ENCODE results near the gene HPCAL1.

- TF ChIP-seq, protein P1, sequence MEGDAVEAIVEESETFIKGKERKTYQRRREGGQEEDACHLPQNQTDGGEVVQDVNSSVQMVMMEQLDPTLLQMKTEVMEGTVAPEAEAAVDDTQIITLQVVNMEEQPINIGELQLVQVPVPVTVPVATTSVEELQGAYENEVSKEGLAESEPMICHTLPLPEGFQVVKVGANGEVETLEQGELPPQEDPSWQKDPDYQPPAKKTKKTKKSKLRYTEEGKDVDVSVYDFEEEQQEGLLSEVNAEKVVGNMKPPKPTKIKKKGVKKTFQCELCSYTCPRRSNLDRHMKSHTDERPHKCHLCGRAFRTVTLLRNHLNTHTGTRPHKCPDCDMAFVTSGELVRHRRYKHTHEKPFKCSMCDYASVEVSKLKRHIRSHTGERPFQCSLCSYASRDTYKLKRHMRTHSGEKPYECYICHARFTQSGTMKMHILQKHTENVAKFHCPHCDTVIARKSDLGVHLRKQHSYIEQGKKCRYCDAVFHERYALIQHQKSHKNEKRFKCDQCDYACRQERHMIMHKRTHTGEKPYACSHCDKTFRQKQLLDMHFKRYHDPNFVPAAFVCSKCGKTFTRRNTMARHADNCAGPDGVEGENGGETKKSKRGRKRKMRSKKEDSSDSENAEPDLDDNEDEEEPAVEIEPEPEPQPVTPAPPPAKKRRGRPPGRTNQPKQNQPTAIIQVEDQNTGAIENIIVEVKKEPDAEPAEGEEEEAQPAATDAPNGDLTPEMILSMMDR (conservative IDR thresholded peaks at IDR 0.05; ENCODE audit: low read length) = no peak
- TF ChIP-seq EZH2phosphoT487 (IDR thresholded peaks at IDR 0.05; ENCODE audit: borderline replicate concordance, low read depth, low read length) = no peak
Observed at GRCh38 chr2:10469955-10470608, 167.4 kb downstream of the HPCAL1 start.

Data from OCI-LY7 (cell line).